ENCODE measurements around the gene MYBL2.
"Not testable (repeated sequence)": the region's sequence is repeated elsewhere in the genome, so short reads cannot be mapped to it uniquely, and the experiment has no call there.

The MYBL2 gene

DNA sequence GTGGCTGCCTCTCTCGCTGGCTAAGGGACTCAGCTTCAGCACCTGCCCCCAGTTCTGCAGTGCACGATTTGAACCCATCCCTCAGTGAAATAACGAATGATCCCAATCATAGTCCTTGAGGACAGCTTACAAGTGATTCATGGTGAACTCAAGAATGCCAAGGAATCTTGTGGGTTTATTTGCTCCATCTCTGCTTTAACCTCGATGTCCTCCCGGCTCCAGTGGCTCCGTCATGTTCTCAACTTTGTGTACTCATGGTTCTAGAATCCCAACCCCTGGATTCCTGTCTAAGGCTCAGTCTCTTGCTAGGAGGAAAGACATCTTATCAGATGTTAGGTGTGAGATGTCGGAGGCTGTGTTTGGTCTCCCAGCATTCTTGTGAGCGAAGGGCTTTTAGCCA, 88.9 kb downstream of the MYBL2 start:
- no peak for DNase-seq (ENCODE audit: extremely low spot score)
- TF ChIP-seq CTCF (IDR thresholded peaks at IDR 0.05; ENCODE audit: control extremely low read depth, extremely low read depth, low read depth, missing control alignments): no peak
- CTCF ChIA-PET: interaction anchor here (1.5 kb wide), 1 partner anchor 324 kb away, joined by 6 read pairs; no protein-coding TSS in a partner anchor
- POLR2A ChIA-PET: no interaction called here

- POLR2A ChIA-PET: interaction anchor here (0.6 kb wide), 1 partner anchor 313 kb away, joined by 5 read pairs; no protein-coding TSS in a partner anchor
- DNase-seq (ENCODE audit: extremely low spot score); CTCF ChIA-PET: not testable (repeated sequence)
These were observed 91.0 kb downstream of the MYBL2 start for GRCh38 chr20:43757888-43758287.

- ChIA-PET POLR2A (no interaction called here), CTCF (interaction anchor here (1.1 to 1.8 kb wide), 4 partner anchors 8 to 319 kb away, joined by 3 to 6 read pairs (median 4); no protein-coding TSS in a partner anchor)
- no peak for TF ChIP-seq CTCF (IDR thresholded peaks at IDR 0.05; ENCODE audit: control extremely low read depth, extremely low read depth, low read depth, missing control alignments)
- DNase-seq (ENCODE audit: extremely low spot score): no peak
These were observed 94.7 kb downstream of the MYBL2 start for GRCh38 chr20:43761386-43762340.

GRCh38 chr20:43762911-43763310, 96.0 kb downstream of the MYBL2 start:
- TF ChIP-seq CTCF (IDR thresholded peaks at IDR 0.05; ENCODE audit: control extremely low read depth, extremely low read depth, low read depth, missing control alignments): no peak

GRCh38 chr20:43765916-43766315, 99.0 kb downstream of the MYBL2 start:
- CTCF ChIA-PET: interaction anchor here (1.0 to 1.9 kb wide), 4 partner anchors 10 to 314 kb away, joined by 3 to 7 read pairs (median 5); no protein-coding TSS in a partner anchor
- DNase-seq (ENCODE audit: extremely low spot score): no peak
- no peak for TF ChIP-seq CTCF (IDR thresholded peaks at IDR 0.05; ENCODE audit: control extremely low read depth, extremely low read depth, low read depth, missing control alignments)
- POLR2A ChIA-PET: no interaction called here

More at GRCh38 chr20:43762911-43763310, 96.0 kb downstream of the MYBL2 start:
- POLR2A ChIA-PET: no interaction called here
- no peak for DNase-seq (ENCODE audit: extremely low spot score)
- CTCF ChIA-PET: interaction anchor here (0.8 to 1.6 kb wide), 5 partner anchors 9 to 319 kb away, joined by 3 to 4 read pairs (median 3); no protein-coding TSS in a partner anchor

Measured in GM10248 (cell line).